NCI-H2029 treated with DMSO at 0.1 percent for 48 hours (cell line): ENCODE measurements around the gene GLI2.

Experiments
- DNase-seq: peaks from one replicate; lab custom pipeline; 2025; lab: John Stamatoyannopoulos, UW

GLI2 gene

DNA sequence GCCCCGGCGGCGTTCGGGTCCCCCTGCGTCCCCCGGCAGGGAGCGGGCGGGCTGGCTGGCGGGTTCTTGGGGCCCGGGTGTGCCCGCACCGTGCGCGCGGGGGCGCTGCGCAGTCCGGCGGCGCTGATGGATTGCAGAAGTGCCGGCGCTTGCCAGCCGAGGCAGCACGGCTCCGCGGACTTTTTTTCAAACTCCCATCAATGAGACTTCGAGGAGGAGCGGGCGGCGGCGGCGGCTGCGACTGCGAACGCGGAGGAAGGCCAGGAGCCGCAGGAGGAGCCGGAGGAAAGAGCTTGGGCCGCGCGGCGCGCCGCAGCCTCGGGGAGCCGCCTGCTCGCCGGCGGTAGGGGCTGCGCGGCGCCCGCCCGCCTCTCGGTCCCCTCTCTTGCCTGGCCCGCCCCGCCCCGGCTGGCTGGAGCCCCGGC lies at the start of gene GLI2:
Gene GLI2 (plus strand): TSS at position 123 of the 425 bp plus-strand sequence. CDS start 61,453 bp downstream, outside the sequence.
- DNase-seq: no peak

DNA sequence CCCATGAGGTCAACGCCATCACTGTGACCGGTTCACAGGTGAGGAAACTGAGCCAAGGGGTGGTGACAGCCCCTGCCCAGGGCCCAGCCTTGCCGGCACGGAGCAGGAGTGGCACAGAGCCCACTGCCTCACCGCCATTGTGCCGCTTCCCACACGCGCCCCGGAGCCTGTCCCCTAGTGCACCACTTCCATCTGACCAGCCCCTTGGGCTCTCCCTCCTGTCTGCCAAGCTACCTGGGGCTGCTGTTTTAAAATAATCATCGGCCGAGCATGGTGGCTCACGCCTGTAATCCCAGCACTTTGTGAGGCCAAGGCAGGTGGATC lies 49.7 kb upstream of the GLI2 start:
- DNase-seq: no peak

DNA sequence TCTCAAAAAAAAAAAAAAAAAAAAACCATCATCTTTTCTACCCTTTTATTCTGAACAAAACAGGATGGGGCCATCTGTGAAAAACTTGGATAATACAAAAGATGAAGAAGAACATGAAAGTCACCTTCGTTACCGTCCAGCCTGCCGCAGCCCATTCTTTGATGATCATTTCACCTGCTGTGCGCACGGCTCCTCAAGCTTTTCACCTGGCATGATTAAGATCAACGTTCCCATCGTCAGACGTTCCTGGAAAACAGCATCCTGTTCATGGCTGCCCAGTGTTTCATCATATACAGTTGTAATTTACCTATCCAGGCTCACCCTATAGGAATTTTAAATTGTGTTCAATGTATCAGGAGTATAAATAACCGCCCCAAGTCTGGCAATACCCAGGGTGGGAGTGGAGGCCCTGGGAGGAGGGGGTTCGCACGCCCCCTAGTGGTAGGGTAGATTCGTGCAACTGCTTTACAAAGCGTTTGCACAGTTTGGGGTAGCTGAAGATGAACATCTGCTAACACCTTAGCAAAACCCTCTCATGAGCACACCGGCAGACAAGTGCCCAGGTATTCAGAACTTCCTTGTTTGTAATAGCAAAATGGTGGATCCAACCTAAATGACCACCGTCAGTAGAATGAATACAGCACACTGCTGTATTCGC lies 49.0 kb upstream of the GLI2 start:
- DNase-seq: no peak

DNA sequence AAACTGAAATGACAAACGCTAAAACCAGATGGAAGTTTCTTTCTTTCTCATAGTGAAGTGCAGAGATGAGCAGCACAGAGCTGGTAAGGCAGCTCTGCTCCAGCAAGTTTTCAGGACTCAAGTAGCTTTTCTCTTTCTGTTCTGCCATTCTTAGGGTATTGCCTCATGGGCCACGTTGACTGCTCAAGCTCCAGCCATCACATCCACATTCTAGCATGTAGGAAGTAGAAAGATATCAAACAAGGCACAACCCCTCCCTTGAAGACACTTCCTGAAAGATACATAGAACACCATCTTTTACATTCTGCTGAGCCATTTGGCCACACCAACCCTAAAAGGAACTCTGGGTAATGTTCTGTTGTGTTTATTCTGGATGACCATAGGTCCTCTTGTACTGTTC lies 48.5 kb upstream of the GLI2 start:
- no peak for DNase-seq

DNA sequence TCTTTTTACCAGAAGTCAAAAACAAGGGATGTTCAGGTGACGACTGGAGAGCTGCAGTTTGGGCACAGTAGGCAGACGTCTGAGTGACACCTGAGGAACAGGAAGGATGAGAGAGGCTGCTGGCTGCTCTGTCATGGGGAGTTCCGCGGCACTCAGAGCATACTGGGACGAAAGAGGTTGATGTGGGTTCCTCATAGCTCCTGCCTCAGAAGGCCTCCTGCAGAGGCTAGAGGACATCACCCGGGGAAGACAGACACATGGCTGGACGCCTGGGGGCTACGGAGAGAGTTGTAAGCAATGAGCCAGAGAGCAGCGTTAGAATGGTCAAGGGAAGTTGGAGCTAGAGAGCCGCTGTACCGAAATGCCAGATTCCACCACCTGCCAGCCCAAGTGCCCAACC lies 45.1 kb upstream of the GLI2 start:
- DNase-seq: no peak

DNA sequence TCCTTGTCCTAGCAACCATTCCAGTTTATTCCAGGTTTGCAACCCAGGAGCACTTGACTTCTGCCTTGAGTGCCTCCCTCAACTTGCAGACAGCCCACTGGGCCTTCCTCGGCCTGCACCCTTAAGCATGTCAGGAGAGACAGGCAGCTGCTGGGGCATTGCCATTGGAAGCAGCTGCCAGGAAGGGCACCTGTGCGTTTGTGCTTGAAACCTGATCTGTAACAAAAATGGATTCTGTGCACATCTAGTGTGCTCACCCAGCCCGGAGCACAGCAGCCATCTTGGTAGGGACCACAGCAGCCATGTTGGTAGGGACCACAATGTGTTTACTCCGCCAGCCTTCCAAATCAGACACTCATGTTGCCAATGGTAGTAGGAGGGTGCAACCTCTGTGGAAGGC lies 44.3 kb upstream of the GLI2 start:
- DNase-seq: peak; percentile 15

GRCh38 chr2:120692691-120693090 lies 43.0 kb upstream of the GLI2 start:
- no peak for DNase-seq

- DNase-seq: no peak
Measured at GRCh38 chr2:120693121-120693520, 42.5 kb upstream of the GLI2 start.

GRCh38 chr2:120694034-120694433 lies 41.6 kb upstream of the GLI2 start:
- DNase-seq: no peak

DNA sequence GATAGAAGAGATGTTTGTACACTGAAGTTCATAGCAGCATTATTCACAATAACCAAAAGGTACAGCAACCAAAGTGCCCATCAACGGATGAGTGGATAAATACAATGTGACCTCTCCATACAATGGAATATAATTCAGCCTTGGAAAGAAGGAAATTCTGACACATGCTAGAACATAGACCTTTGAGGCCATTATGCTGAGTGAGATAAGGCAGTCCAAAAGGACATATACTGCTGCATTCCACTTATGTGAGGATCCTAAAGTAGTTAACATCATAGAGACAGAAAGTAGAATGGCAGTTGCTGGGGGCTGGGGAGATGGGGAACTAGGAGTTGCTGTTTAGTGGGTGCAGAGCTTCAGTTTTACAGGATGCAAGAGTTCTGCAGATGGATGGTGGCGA lies 38.2 kb upstream of the GLI2 start:
- no peak for DNase-seq

- no peak for DNase-seq
Measured at GRCh38 chr2:120699292-120699691, 36.4 kb upstream of the GLI2 start.

GRCh38 chr2:120700659-120701058 lies 35.0 kb upstream of the GLI2 start:
- no peak for DNase-seq

DNA sequence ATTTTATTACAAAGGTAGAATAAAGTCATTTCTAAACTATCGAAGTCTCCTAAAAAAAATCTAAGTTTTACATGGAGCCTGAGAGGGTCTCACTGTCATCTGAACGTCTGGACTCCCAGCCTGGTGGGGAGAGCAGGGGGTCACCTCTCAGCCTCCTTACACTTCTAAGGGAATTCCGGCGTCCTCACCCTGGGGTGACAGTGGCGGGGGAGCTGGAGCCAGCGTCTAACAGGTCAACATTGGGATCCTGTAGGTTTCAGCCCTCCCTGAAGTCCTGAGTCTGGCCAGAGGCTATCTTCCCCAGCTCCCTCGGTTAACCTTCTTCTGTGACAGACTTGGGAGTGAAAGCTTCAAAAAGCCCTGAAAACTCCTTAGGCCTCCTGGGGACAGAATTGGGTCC lies 34.6 kb upstream of the GLI2 start:
- DNase-seq: no peak

GRCh38 chr2:120701499-120701898 lies 34.2 kb upstream of the GLI2 start:
- no peak for DNase-seq

DNA sequence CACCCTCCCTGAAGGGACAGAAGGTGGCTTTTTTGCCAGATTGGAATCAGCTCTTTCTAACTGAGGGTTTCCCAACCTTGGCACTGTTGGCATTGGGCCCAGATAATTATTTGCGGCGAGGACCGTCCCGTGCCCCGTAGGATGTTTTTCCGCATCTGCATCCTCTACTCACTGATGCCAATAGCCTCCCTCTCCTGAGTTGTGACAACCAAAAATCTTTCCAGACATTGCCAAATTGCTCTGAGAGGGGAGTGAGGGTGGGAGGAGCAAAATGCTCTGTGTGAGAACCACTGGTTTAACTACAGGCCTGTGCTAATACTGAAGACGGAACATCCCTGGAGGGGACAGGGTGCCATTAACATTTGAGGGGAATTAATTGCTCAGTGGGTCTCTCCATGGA lies 33.6 kb upstream of the GLI2 start:
- DNase-seq: no peak

DNA sequence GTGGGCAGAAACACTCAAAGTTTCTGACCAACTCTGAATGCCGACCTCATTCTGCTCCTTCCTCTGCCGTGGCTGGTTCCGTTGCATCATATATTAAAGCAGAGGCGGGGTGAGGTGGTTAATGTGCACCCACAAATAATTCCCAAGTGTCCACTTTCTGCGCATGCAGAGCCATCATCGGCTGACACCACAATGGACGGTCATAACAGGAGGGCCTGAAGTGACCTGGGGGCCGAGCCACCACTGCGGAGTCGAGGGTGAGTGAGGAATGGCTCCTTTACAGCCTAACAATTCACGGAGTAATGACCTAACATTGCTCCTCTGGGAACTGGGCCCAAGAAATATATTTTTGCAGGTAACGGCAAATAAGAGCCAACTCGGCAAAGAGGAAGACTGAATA lies 32.9 kb upstream of the GLI2 start:
- no peak for DNase-seq

DNA sequence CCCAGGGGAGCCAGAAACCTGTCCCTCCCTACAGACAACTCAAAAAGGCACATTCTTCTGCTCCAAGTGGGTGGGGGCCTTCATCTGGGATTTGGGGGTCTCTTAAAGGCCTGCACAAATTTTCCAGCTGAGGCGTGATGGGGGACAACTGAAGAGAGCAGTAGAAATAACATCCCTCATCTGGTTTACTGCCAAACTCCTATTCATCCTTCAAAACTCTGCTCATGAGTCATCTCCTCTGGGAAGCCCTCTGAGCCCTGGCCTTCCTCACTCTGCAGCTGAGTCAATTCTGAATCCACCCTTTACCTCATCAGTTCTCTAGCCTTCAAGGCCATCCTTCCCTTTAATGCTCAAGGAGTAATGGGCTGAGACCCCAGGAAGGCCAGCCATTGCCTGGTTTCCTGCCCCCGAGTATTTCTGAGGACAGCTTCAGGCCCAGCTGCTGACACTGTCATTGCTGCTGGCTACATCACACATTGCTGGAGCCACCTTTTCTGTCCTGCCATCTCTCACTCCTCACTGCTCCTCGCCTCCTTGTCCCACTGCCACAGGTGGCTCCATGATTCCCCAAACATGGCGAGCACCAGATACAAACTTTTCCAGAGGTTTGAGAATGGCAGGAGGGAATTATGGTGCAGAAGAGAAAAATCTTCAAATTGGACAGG lies 32.2 kb upstream of the GLI2 start:
- DNase-seq: no peak

DNA sequence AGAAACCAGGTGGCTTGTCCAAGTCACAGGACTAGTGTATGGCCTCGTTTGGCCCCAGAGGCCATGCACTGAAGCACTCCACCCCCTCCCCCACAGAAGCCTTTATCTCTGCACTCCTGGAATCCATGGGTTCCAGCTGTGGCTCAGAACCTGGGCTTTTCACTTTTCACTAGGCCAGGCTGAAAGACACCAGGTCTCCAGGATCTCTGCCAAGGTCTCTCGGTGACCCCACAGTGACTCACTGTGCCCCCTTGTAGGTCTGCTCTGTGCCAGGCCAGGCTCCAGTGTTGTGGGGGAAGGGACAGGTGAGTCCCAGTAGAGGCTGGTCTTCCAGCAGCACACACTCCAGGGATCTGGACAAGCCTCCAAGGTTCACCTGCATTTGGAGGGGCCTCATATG lies 31.0 kb upstream of the GLI2 start:
- DNase-seq: no peak

DNA sequence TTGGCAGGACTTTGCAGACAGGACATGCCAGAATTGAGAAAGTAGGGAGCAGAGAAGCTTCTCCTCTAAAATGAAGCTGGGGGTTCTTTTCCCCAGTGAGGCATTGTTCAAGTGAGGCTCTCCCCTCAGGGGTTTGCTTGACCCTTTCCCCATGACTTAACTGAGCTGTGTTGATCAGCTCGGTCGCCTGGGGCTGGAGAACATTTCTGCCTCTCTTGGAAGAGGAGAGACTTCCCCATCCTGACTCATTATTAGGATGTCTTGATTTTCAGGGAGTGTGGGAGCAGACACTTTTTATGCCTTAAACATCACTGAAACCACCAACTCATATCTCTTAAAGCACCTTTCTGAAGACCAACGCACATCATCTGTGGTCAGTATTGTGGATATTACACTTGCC lies 27.9 kb upstream of the GLI2 start:
- no peak for DNase-seq

DNA sequence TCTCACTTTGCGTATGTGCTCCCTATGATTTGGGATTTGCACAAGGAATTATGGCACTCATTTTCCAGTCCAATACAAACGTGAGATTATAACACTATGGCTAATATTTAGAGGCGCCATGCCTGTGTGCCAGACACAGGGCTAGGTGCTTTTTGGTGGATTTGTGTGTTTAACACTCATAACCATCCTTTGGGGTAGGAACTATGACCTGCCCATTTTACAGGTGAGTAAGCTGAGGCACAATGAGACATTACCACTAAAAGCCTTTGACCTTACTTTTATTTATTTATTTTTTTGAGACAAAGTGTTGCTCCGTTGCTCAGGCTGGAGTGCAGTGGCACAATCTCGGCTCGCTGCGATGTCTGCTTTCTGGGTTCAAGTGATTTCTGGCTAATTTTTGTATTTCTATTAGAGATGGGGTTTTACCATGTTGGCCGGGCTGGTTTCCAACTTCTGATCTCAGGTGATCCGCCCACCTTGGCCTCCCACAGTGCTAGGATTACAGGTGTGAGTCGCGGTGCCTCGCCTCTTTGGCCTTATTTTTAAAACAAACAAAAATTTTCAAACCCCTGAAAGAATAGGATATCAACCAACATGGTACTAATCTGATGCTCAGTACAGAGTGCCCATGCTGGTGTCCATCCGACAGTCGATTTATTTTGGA lies 26.6 kb upstream of the GLI2 start:
- no peak for DNase-seq

GRCh38 chr2:120709608-120710041 lies 26.0 kb upstream of the GLI2 start:
- DNase-seq: no peak

DNA sequence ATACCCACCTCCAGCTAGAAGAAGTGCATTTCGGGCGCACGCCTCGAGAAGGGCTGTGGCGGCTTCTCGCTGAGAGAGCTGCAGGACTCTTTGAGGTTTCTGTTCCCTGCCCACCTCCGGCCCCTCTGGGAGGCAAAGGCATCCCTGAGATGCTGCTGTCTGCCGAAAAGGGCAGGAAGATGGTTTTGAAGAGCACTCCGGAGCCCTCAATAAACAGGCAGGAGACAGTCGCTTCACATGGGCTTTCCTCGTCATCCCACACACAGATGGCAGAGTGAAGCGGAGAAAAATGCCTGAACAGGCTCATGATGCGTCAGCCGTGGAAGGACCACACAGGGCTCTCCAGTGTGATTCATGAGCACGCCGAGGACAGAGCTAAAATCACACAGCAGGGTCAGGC lies 25.4 kb upstream of the GLI2 start:
- no peak for DNase-seq

DNA sequence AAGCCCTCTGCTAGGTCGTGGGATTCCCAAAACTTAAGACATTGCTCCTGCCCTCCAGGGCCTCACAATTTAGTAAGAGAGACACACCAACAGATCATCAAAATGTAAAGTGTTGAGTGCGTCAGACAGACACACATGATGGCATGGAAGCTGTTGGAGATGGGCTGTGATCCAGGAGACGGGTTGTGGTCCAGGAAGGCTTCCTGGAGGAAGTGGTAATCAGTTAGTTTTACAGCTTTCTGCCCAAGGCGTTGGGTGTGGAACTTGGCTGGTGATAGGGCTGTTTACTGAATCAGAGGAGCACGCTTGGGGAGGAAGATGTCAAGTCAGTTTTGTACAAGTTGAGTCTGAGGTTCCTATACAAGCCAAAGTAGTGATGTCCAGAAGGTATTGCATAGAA lies 24.0 kb upstream of the GLI2 start:
- no peak for DNase-seq
